Keratinocyte (primary cell): ENCODE measurements around the gene SERPINI1. TPM values are rescaled to one million over a fixed set of nuclear protein-coding genes. Genes with fewer than 3 reads are reported as not detected.

Experiments used
- DNase-seq: peaks from one replicate; pipeline ENCODE4 v3.0.0-alpha.2; 2011; ENCODE audit warnings: low read depth, missing footprints, low spot score
- FAIRE-seq: peaks from 2 replicates; lab custom pipeline; 2011; peaks lifted over from hg19 to GRCh38; lab: Jason Lieb, UNC
- H2AFZ ChIP-seq: 2 replicates; pipeline ENCODE4 v1.6.0; 2012; ENCODE audit warnings: low read length, control low read depth, inconsistent platforms; ENCODE audit not compliant: control insufficient read depth
- H3K27ac ChIP-seq: 2 replicates; pipeline ENCODE4 v1.5.1; 2011; ENCODE audit warnings: low read length; ENCODE audit not compliant: control insufficient read depth, insufficient read depth
- H3K27me3 ChIP-seq: 3 replicates; pipeline ENCODE4 v1.6.0; 2011; ENCODE audit warnings: low read length; ENCODE audit not compliant: control insufficient read depth, insufficient read depth; ENCODE audit errors: extremely low read depth
- H3K36me3 ChIP-seq, 2 experiments: 2 replicates in 1 of 2; 3 replicates in 1 of 2; pipeline ENCODE4 v1.5.1; 2011; ENCODE audit warnings: low read length in 2 of 2, mild to moderate bottlenecking in 1 of 2; ENCODE audit not compliant: control insufficient read depth in 2 of 2, insufficient read depth in 2 of 2; ENCODE audit errors: extremely low read depth in 1 of 2
- H3K4me1 ChIP-seq: 3 replicates; pipeline ENCODE4 v1.5.1; 2011; ENCODE audit warnings: low read length; ENCODE audit not compliant: control insufficient read depth, insufficient read depth; ENCODE audit errors: extremely low read depth
- H3K4me2 ChIP-seq: 3 replicates; pipeline ENCODE4 v1.6.0; 2011; ENCODE audit warnings: low read depth, low read length; ENCODE audit not compliant: control insufficient read depth, insufficient read depth; ENCODE audit errors: extremely low read depth
- H3K4me3 ChIP-seq, 3 experiments: fragments of 200-600 bp in 1 of 3; sonication (generic) in 1 of 3; 2 replicates in 2 of 3; 3 replicates in 1 of 3; pipeline ENCODE4 v1.5.1; 2011 to 2016; ENCODE audit warnings: low read length in 3 of 3, mild to moderate bottlenecking in 3 of 3, control low read depth in 2 of 3, inconsistent platforms in 1 of 3, low read depth in 1 of 3, mixed read lengths in 1 of 3, mixed run types in 1 of 3, moderate library complexity in 1 of 3; ENCODE audit not compliant: control insufficient read depth in 2 of 3, insufficient read depth in 2 of 3; ENCODE audit errors: extremely low read depth in 1 of 3
- H3K79me2 ChIP-seq: 2 replicates; pipeline ENCODE4 v1.6.0; 2012; ENCODE audit warnings: low read length; ENCODE audit not compliant: control insufficient read depth, insufficient read depth
- H3K9ac ChIP-seq: 3 replicates; pipeline ENCODE4 v1.6.0; 2011; ENCODE audit warnings: low read length; ENCODE audit not compliant: control insufficient read depth, insufficient read depth; ENCODE audit errors: extremely low read depth
- H3K9me1 ChIP-seq: 3 replicates; pipeline ENCODE4 v1.6.0; 2011; ENCODE audit warnings: low read length; ENCODE audit not compliant: control insufficient read depth, insufficient read depth; ENCODE audit errors: extremely low read depth
- H3K9me3 ChIP-seq: 2 replicates; pipeline ENCODE4 v1.5.1; 2012; ENCODE audit warnings: low read depth, low read length; ENCODE audit not compliant: control insufficient read depth
- H4K20me1 ChIP-seq: 3 replicates; pipeline ENCODE4 v1.6.0; 2011; ENCODE audit warnings: low read length; ENCODE audit not compliant: control insufficient read depth, insufficient read depth; ENCODE audit errors: extremely low read depth
- EZH2 ChIP-seq: IDR thresholded peaks from one replicate; pipeline ENCODE4 v1.6.1; 2012; ENCODE audit warnings: inconsistent platforms, mild to moderate bottlenecking, low read length, moderate library complexity
- dilution Hi-C: fragments of 300-500 bp; cut with MboI; formaldehyde crosslinking; loops from one replicate; pipeline ENCODE4 v1.7.0; 2020; ENCODE audit warnings: low sequenced_read_pairs; ENCODE audit not compliant: extremely low pct_ligation_motif_present
- polyA plus RNA-seq, 5 experiments: library from polyadenylated mRNA; depleted of rRNA in 3 of 5; stranded (reverse) in 3 of 5; stranded (forward) in 1 of 5; unstranded in 1 of 5; fragments of >200 nt; gene quantifications; 1 replicate in 1 of 5; 2 replicates in 3 of 5; 3 replicates in 1 of 5; pipeline versions ENCODE4 v1.2.1 to v1.2.3, GENCODE V29; 2011 to 2012; ENCODE audit warnings: missing spikeins in 2 of 5, low read depth in 1 of 5, low replicate concordance in 1 of 5
- TF ChIP-seq, protein P1 (sequence below), 3 experiments: IDR thresholded peaks in 1 of 3; conservative IDR thresholded peaks in 1 of 3; optimal IDR thresholded peaks in 1 of 3; 2 replicates in 2 of 3; 3 replicates in 1 of 3; pipeline versions ENCODE3 to v1.5.1; 2011; ENCODE audit warnings: low read length in 3 of 3, mild to moderate bottlenecking in 3 of 3, moderate library complexity in 2 of 3, control low read depth in 1 of 3, inconsistent platforms in 1 of 3; ENCODE audit not compliant: insufficient read depth in 2 of 3; ENCODE audit errors: extremely low read depth in 1 of 3

SERPINI1 gene
- polyA plus RNA-seq, 1 donor (not counting 4 experiments of a cell fraction or from before 2014, with no cell fraction given), result 5.5 TPM

DNA sequence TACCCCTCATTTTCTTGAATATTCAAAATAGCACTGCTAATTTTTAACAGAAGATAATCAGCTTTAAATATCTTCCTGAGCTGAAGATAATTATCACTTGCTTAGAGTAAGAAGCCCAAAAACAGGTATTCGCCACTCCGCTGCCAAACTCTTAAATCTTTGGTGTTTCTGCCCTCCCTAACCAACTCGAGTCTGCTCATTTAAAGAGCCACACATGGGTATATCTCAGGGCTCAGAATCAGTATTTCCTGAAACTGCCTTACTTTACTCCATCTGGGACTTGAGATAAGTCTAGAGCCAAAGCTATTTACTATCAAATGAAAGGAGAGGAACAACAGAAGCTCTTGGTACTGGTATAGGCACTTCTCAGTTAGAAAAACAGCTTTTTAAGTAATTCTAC, 11.6 kb upstream of the SERPINI1 start:
- H3K4me1 ChIP-seq, result peaks cover 7% of the 10 kb centered on the region
- H3K4me2 ChIP-seq, result no peak overlapping the region
- dilution Hi-C loops, result no loop called here
- peaks cover 2% of the 10 kb centered on the region for H4K20me1 ChIP-seq
- FAIRE-seq (no peak), DNase-seq (no peak)
- H3K79me2 ChIP-seq, result peaks cover 88% of the 10 kb centered on the region
- TF ChIP-seq, protein P1, sequence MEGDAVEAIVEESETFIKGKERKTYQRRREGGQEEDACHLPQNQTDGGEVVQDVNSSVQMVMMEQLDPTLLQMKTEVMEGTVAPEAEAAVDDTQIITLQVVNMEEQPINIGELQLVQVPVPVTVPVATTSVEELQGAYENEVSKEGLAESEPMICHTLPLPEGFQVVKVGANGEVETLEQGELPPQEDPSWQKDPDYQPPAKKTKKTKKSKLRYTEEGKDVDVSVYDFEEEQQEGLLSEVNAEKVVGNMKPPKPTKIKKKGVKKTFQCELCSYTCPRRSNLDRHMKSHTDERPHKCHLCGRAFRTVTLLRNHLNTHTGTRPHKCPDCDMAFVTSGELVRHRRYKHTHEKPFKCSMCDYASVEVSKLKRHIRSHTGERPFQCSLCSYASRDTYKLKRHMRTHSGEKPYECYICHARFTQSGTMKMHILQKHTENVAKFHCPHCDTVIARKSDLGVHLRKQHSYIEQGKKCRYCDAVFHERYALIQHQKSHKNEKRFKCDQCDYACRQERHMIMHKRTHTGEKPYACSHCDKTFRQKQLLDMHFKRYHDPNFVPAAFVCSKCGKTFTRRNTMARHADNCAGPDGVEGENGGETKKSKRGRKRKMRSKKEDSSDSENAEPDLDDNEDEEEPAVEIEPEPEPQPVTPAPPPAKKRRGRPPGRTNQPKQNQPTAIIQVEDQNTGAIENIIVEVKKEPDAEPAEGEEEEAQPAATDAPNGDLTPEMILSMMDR (optimal IDR thresholded peaks at IDR 0.05 in 1 of 3, IDR thresholded peaks at IDR 0.05 in 1 of 3, conservative IDR thresholded peaks at IDR 0.05 in 1 of 3; ENCODE audit: extremely low read depth in 1 of 3, insufficient read depth in 2 of 3, low read length in 3 of 3), result no peak
- TF ChIP-seq EZH2, result no peak
- H3K27me3 ChIP-seq, result no peaks in the 10 kb centered on the region
- no peak overlapping the region for H3K27ac ChIP-seq
- peaks cover 0 to 3% of the 10 kb centered on the region in 2 experiments for H3K36me3 ChIP-seq
- no peak overlapping the region for H2AFZ ChIP-seq
- no peaks in the 10 kb centered on the region for H3K9me1 ChIP-seq
- H3K9me3 ChIP-seq, result no peaks in the 10 kb centered on the region
- no peak overlapping the region for H3K9ac ChIP-seq
- H3K4me3 ChIP-seq, result no peak overlapping the region

DNA sequence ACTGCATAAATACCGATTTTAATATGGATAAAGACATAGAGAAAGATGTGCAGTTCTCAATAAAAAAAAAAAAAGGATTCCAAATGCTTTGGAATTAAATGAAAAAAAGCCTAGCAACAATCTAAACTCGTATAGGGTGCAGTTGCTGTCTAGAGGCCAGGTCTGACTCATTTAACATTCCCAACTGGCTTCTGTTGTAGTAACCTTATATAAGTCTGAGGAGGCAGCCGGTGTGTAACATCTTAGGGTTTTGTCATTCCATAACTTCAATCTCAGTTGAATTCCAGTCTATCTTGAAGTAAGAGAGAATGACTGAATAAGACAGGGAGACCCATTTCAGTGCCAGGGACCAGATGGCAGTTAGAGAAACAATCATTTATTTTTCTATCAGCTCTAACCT, 7.3 kb upstream of the SERPINI1 start:
- Histone ChIP-seq H3K9me1 (peaks cover 4% of the 10 kb centered on the region), H2AFZ (no peak overlapping the region), H3K4me2 (peak overlapping the region; percentile 25), H3K27me3 (no peaks in the 10 kb centered on the region), H3K9ac (no peak overlapping the region), H3K79me2 (peaks cover 99% of the 10 kb centered on the region), H3K4me3 (no peak overlapping the region), H3K36me3 (peaks cover 0 to 5% of the 10 kb centered on the region in 2 experiments), H3K9me3 (no peaks in the 10 kb centered on the region), H4K20me1 (peaks cover 9% of the 10 kb centered on the region), H3K4me1 (peaks cover 21% of the 10 kb centered on the region), H3K27ac (peak overlapping the region; percentile 37)
- dilution Hi-C loops, result no loop called here
- no peak for DNase-seq
- TF ChIP-seq, protein P1 (optimal IDR thresholded peaks at IDR 0.05 in 1 of 3, IDR thresholded peaks at IDR 0.05 in 1 of 3, conservative IDR thresholded peaks at IDR 0.05 in 1 of 3; ENCODE audit: extremely low read depth in 1 of 3, insufficient read depth in 2 of 3, low read length in 3 of 3), result no peak
- no peak for TF ChIP-seq EZH2
- peak; percentile 60 for FAIRE-seq
